GM19438 (cell line): ENCODE measurements around the gene ARHGAP10.

Source experiments
- ATAC-seq: cut with Tn5 transposase; IDR thresholded peaks from one replicate; pipeline ENCODE4 v1.9.1; 2021; ENCODE audit warnings: low read depth; ENCODE audit not compliant: unreplicated experiment

ARHGAP10 gene

GRCh38 chr4:147765121-147765529 is 33.2 kb downstream of the ARHGAP10 start:
- ATAC-seq = no peak

- ATAC-seq = no peak
Measured at GRCh38 chr4:147768113-147768512, 36.2 kb downstream of the ARHGAP10 start.

- ATAC-seq = no peak
Measured at GRCh38 chr4:147769386-147769785, 37.5 kb downstream of the ARHGAP10 start.

GRCh38 chr4:147770831-147771230 is 38.9 kb downstream of the ARHGAP10 start:
- ATAC-seq = no peak

- ATAC-seq = no peak
Measured at GRCh38 chr4:147772056-147772455, 40.2 kb downstream of the ARHGAP10 start.

GRCh38 chr4:147772459-147772969 is 40.6 kb downstream of the ARHGAP10 start:
- no peak for ATAC-seq

- no peak for ATAC-seq
Measured at GRCh38 chr4:147773261-147774184, 41.6 kb downstream of the ARHGAP10 start.

- no peak for ATAC-seq
Measured at GRCh38 chr4:147776716-147777115, 44.8 kb downstream of the ARHGAP10 start.

- no peak for ATAC-seq
Measured at GRCh38 chr4:147777456-147778091, 45.7 kb downstream of the ARHGAP10 start.

- peak; percentile 65 for ATAC-seq
Measured at GRCh38 chr4:147778942-147779341, 47.1 kb downstream of the ARHGAP10 start.

- no peak for ATAC-seq
Measured at GRCh38 chr4:147779451-147779850, 47.6 kb downstream of the ARHGAP10 start.

GRCh38 chr4:147780137-147780777 is 48.4 kb downstream of the ARHGAP10 start:
- peak; percentile 69 for ATAC-seq

- no peak for ATAC-seq
Measured at GRCh38 chr4:147782087-147782781, 50.3 kb downstream of the ARHGAP10 start.

- no peak for ATAC-seq
Measured at GRCh38 chr4:147785129-147785528, 53.2 kb downstream of the ARHGAP10 start.

GRCh38 chr4:147786031-147786430 is 54.1 kb downstream of the ARHGAP10 start:
- peak; percentile 89 for ATAC-seq

- no peak for ATAC-seq
Measured at GRCh38 chr4:147786531-147786930, 54.6 kb downstream of the ARHGAP10 start.

- ATAC-seq = no peak
Measured at GRCh38 chr4:147787204-147787603, 55.3 kb downstream of the ARHGAP10 start.

GRCh38 chr4:147788791-147789190 is 56.9 kb downstream of the ARHGAP10 start:
- no peak for ATAC-seq

- no peak for ATAC-seq
Measured at GRCh38 chr4:147789596-147789995, 57.7 kb downstream of the ARHGAP10 start.

- no peak for ATAC-seq
Measured at GRCh38 chr4:147790412-147790811, 58.5 kb downstream of the ARHGAP10 start.
